GM12878 (cell line): ENCODE measurements around the gene C16orf78.

Experiments used
- EZH2 ChIP-seq: IDR thresholded peaks from 2 replicates; pipeline ENCODE4 v1.6.1; 2012; ENCODE audit warnings: low read depth, mild to moderate bottlenecking, control low read depth, inconsistent platforms, low read length, borderline replicate concordance; ENCODE audit not compliant: control insufficient read depth
- FOS ChIP-seq: IDR thresholded peaks from 3 replicates; pipeline ENCODE4 v1.6.1; 2011; ENCODE audit warnings: borderline replicate concordance; ENCODE audit not compliant: insufficient read length; ENCODE audit errors: extremely low read depth
- POLR2A ChIP-seq: IDR thresholded peaks from 2 replicates; pipeline ENCODE4 v1.6.1; 2011; ENCODE audit warnings: low read depth, mild to moderate bottlenecking, low read length
- POLR2AphosphoS5 ChIP-seq: IDR thresholded peaks from 2 replicates; pipeline ENCODE4 v1.6.1; 2011; ENCODE audit warnings: mild to moderate bottlenecking, low read length, inconsistent platforms
- PRDM15 ChIP-seq: fragments of 450-650 bp; formaldehyde crosslinking; IDR thresholded peaks from 2 replicates; pipeline ENCODE4 v1.4.0; 2020; ENCODE audit warnings: mild to moderate bottlenecking, moderate library complexity
- SREBF2 ChIP-seq: IDR thresholded peaks from 2 replicates; pipeline ENCODE4 v1.6.1; 2012; ENCODE audit warnings: mild to moderate bottlenecking, low read length

GRCh38 chr16:49398761-49399160 lies 25.2 kb downstream of the C16orf78 start:
- TF ChIP-seq EZH2 = no peak
- no peak for TF ChIP-seq SREBF2
- TF ChIP-seq FOS = no peak
- no peak for TF ChIP-seq POLR2AphosphoS5
- TF ChIP-seq POLR2A = no peak
- TF ChIP-seq PRDM15 (CRISPR knock-in tag) = no peak
